BJ (cell line): ENCODE results near the gene PSMG2. TPM values are rescaled to one million over a fixed set of nuclear protein-coding genes. Genes with fewer than 3 reads are reported as not detected.
A peak's percentile ranks its signal among the peaks of the same experiment; 100 is the strongest.

Experiments
- CTCF ChIA-PET: fragments of 350-600 bp; formaldehyde crosslinking; extraction: SDS; loops from one replicate; lab custom pipeline; 2021; ENCODE audit warnings: antibody characterized with exemption, inconsistent platforms; lab: Yijun Ruan, JAX
- POLR2A ChIA-PET: fragments of 300-600 bp; sonication (Branson Sonifier 250); formaldehyde crosslinking; extraction: SDS; loops from one replicate; lab custom pipeline; 2021; ENCODE audit warnings: antibody characterized with exemption; lab: Charles Lee
- DNase-seq: peaks from one replicate; pipeline ENCODE4 v3.0.0-alpha.2; 2011; ENCODE audit warnings: low read depth
- H3K27me3 ChIP-seq: 2 replicates; pipeline ENCODE4 v1.6.0; 2011; ENCODE audit warnings: low read length; ENCODE audit not compliant: control insufficient read depth, insufficient read depth
- H3K36me3 ChIP-seq: 2 replicates; pipeline ENCODE4 v1.5.1; 2011; ENCODE audit warnings: low read length; ENCODE audit not compliant: control insufficient read depth, insufficient read depth
- H3K4me3 ChIP-seq: 2 replicates; pipeline ENCODE4 v1.5.1; 2011; ENCODE audit warnings: low read depth, mild to moderate bottlenecking, control low read depth, low read length
- CTCF ChIP-seq: IDR thresholded peaks from 2 replicates; pipeline ENCODE4 v1.5.1; 2011; ENCODE audit warnings: low read depth, mild to moderate bottlenecking, control low read depth, inconsistent platforms, low read length, moderate library complexity; ENCODE audit not compliant: insufficient read depth
- polyA minus RNA-seq: library from RNA; depleted of rRNA, polyadenylated mRNA; stranded (reverse); fragments of >200 nt; gene quantifications from 2 replicates; pipeline ENCODE4 v1.2.3, GENCODE V29; 2011; rRNA and poly(A)+ RNA removed
- polyA plus RNA-seq: library from polyadenylated mRNA; depleted of rRNA; stranded (reverse); fragments of >200 nt; gene quantifications from 2 replicates; pipeline ENCODE4 v1.2.3, GENCODE V29; 2011; rRNA removed

Gene PSMG2
- polyA plus RNA-seq: 60.8 and 85.7 TPM in 2 replicates
- polyA minus RNA-seq: 22.6 and 23.2 TPM in 2 replicates

- ChIA-PET POLR2A (no interaction called here), CTCF (interaction anchor here (0.8 to 1.7 kb wide), 4 partner anchors 12 to 232 kb away, joined by 3 to 4 read pairs (median 4); no protein-coding TSS in a partner anchor)
Measured at GRCh38 chr18:12702221-12703095, at the start of gene PSMG2, which contains the start of gene CEP76. Gene PSMG2, plus strand, starts transcription at chr18:12703042. Its CDS starts 66 bp downstream, at chr18:12703108. Gene CEP76, minus strand, starts transcription at chr18:12702723. Its CDS starts 175 bp downstream, at chr18:12702548.

GRCh38 chr18:12654971-12655370 is 47.9 kb upstream of the PSMG2 start:
- CTCF ChIA-PET: interaction anchor here (0.9 kb wide), 1 partner anchor 264 kb away, joined by 3 read pairs; no protein-coding TSS in a partner anchor
- TF ChIP-seq CTCF: no peak

More at GRCh38 chr18:12702221-12703095, at the start of gene PSMG2, which contains the start of gene CEP76:
- Histone ChIP-seq H3K27me3 (no peaks in the 10 kb centered on the region), H3K36me3 (peaks cover 1% of the 10 kb centered on the region), H3K4me3 (peak within 1 kb of the TSS; percentile 98)
- TF ChIP-seq CTCF: peak; percentile 16; the same call in 1 of the 2 replicates
- DNase-seq: peak; percentile 39

GRCh38 chr18:12656605-12656937 is 46.3 kb upstream of the PSMG2 start:
- TF ChIP-seq CTCF: no peak
- H3K4me3 ChIP-seq: peak overlapping the region; percentile 74
- ChIA-PET POLR2A (no interaction called here), CTCF (no interaction called here)
- DNase-seq: no peak
- H3K27me3 ChIP-seq: no peaks in the 10 kb centered on the region
- no peaks in the 10 kb centered on the region for H3K36me3 ChIP-seq

More at GRCh38 chr18:12654971-12655370, 47.9 kb upstream of the PSMG2 start:
- POLR2A ChIA-PET: no interaction called here
- Histone ChIP-seq H3K27me3 (no peaks in the 10 kb centered on the region), H3K36me3 (no peaks in the 10 kb centered on the region), H3K4me3 (no peak overlapping the region)
- no peak for DNase-seq

- Histone ChIP-seq H3K27me3 (no peaks in the 10 kb centered on the region), H3K36me3 (no peaks in the 10 kb centered on the region), H3K4me3 (peak overlapping the region; percentile 74)
- POLR2A ChIA-PET: no interaction called here
- TF ChIP-seq CTCF: no peak
- DNase-seq: no peak
- CTCF ChIA-PET: interaction anchor here (0.6 to 10.5 kb wide), 3 partner anchors 23 to 265 kb away, joined by 3 to 158 read pairs (median 3); no protein-coding TSS in a partner anchor
Measured at GRCh38 chr18:12656938-12657683, 45.7 kb upstream of the PSMG2 start.
